IPS-18c (cell line): Measurements from ENCODE around the gene IFIT1B.
"Not testable (repeated sequence)": the region's sequence is repeated elsewhere in the genome, so short reads cannot be mapped to it uniquely, and the experiment has no call there.

Experiments
- H3K4me3 ChIP-seq: 2 replicates; pipeline ENCODE4 v1.7.0; 2013; ENCODE audit warnings: low read depth, mild to moderate bottlenecking, low read length, moderate library complexity; ENCODE audit not compliant: insufficient read depth
- H3K9me3 ChIP-seq: one replicate; pipeline ENCODE4 v1.6.1; 2013; ENCODE audit warnings: mild to moderate bottlenecking, low read length, moderate library complexity; ENCODE audit not compliant: control insufficient read depth, insufficient read depth

IFIT1B gene

DNA sequence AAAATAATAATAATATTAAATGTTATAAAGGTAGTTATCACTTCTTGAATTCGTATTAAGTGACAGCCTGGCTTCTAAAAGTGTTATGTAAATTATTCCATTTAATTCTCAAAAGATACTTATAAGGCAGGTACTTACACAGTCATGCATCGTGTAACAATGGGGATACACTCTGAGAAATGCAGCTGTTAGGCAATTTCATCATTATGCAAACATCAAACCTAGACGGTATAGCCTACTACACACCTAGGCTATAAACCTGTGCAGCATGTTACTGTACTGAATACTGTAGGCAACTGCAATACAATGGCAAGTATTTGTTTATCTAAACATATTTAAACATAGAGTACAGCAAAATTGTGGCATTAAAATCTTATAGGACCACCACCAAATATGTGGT lies 16.0 kb downstream of the IFIT1B start:
- Histone ChIP-seq H3K4me3 (no peak overlapping the region), H3K9me3 (no peaks in the 10 kb centered on the region)

DNA sequence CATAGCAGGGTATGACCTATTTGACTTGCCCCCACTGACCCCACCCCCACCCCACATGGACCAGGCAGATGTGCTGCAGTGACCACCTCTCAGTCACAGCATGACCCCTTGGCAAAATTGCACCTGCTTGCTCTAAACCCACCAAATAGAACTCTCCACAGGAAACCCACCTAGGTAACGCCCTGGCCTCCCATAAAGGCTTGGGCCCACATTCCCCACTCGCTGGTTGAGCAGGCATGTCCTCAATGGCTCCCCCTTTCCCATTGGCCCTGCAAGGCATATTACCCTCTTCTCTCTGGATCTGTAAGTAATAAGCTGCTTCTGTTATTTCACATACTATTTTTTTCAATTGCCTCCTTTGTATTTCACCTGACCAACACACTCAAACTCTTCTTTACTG lies 17.3 kb downstream of the IFIT1B start:
- no peak overlapping the region for H3K4me3 ChIP-seq
- no peaks in the 10 kb centered on the region for H3K9me3 ChIP-seq

DNA sequence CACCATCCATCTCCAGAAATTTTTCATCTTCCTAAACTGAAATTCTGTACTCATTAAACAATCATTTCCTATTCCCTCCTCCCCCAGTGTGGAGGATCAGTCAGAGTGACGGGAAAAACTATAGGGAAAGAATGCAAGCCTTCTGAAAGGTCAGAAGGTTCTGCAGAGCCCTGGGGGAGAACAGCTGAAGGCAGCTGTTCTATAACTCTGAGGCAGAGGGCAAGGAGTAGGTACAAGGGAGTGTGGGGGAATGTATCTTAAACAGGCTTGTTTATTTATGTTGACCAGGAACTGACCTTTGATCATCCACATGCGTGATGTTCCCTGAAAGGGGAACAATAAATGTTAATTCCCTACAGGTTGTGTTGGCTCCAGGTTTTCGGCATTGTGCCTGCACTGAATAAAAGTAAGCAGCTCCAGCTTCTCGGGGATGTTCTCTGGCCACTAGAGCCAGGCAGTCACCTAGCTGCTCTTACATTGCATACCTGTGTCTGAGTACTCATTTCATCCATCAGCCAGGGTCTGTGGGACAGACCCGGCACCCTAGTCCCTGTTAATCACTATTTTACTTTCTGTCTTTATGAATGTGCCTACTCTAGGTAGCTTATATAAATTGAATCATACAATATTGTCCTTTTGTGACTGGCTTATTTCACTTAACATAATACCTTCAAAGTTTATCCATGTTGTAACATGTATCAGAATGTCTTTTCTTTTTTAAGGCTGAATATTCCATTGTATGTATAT lies 20.3 kb downstream of the IFIT1B start:
- Histone ChIP-seq H3K4me3 (no peak overlapping the region), H3K9me3 (no peaks in the 10 kb centered on the region)

DNA sequence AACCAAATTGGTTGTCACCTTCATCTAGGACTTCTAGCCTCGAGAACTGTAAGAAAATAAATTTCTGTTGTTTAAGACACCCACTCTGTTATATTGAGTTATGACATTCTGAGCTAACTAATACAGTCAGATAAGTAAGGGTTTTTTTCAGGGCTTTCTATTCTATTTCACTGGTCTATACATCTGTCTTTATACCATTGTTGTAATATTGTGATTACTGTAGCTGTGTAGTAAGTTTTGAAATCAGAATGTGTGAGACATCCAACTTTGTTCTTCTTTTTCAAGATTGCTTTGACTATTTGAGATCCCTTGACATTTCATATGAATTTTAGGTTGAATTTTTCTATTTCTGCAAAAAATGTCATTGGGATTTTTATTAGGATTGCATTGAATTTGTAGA lies 22.1 kb downstream of the IFIT1B start:
- Histone ChIP-seq H3K9me3 (no peaks in the 10 kb centered on the region), H3K4me3 (no peak overlapping the region)

DNA sequence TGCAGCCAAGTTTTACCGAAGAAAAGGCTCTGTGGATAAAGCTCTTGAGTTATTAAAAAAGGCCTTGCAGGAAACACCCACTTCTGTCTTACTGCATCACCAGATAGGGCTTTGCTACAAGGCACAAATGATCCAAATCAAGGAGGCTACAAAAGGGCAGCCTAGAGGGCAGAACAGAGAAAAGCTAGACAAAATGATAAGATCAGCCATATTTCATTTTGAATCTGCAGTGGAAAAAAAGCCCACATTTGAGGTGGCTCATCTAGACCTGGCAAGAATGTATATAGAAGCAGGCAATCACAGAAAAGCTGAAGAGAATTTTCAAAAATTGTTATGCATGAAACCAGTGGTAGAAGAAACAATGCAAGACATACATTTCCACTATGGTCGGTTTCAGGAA lies 25.2 kb downstream of the IFIT1B start:
- Histone ChIP-seq H3K9me3 (no peaks in the 10 kb centered on the region), H3K4me3 (no peak overlapping the region)

- no peak overlapping the region for H3K4me3 ChIP-seq
- no peaks in the 10 kb centered on the region for H3K9me3 ChIP-seq
These were observed 26.5 kb downstream of the IFIT1B start for GRCh38 chr10:89404104-89405047.

- H3K9me3 ChIP-seq, H3K4me3 ChIP-seq: not testable (repeated sequence)
These were observed 28.3 kb downstream of the IFIT1B start for GRCh38 chr10:89406178-89406577.

DNA sequence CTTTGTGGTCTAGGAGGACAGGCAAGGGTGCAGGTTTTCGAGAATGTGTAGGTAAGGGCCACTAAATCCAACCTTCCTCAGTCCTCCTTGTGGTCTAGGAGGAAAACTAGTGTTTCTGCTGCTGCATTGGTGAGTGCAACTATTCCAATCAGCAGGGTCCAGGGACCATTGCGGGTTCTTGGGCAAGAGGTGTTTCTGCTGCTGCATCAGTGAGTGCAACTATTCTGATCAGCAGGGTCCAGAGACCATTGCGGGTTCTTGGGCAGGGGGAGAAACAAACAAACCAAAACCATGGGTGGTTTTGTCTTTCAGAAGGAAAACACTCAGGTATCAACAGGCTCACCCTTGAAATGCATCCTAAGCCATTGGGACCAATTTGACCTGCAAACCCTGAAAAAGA lies 29.9 kb downstream of the IFIT1B start:
- not testable (repeated sequence) for H3K9me3 ChIP-seq, H3K4me3 ChIP-seq

- not testable (repeated sequence) for H3K4me3 ChIP-seq, H3K9me3 ChIP-seq
These were observed 31.4 kb downstream of the IFIT1B start for GRCh38 chr10:89409282-89409681.

GRCh38 chr10:89410551-89410950 lies 32.7 kb downstream of the IFIT1B start:
- H3K9me3 ChIP-seq, H3K4me3 ChIP-seq: not testable (repeated sequence)

DNA sequence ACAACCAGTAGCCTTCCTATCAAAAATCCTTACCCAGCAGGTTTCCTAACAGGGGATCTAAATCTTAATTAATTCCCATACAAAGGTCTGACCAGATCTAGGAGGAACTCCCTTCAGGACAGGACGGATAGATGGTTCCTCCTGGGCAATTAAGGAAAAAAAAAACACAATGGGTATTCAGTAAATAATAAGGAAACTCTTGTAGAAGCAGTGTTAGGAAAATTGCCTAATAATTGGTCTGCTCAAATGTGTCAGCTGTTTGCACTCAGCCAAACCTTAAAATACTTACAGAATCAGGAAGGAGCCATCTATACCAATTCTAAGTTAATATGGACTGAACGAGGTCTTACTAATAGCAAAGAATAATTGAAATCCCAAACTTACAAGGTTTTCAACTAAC lies 33.3 kb downstream of the IFIT1B start:
- H3K4me3 ChIP-seq, H3K9me3 ChIP-seq: not testable (repeated sequence)

DNA sequence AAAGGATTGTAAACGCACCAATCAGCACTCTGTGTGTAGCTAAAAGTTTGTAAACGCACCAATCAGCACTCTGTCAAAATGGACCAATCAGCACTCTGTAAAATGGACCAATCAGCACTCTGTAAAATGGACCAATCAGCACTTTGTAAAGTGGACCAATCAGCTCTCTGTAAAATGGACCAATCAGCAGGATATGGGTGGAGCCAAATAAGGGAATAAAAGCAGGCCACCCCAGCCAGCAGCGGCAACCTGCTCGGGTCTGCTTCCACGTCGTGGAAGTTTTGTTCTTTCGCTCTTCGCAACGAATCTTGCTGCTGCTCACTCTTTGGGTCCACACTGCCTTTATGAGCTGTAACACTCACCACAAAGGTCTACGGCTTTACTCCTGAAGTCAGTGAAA lies 34.4 kb downstream of the IFIT1B start:
- H3K4me3 ChIP-seq, H3K9me3 ChIP-seq: not testable (repeated sequence)

DNA sequence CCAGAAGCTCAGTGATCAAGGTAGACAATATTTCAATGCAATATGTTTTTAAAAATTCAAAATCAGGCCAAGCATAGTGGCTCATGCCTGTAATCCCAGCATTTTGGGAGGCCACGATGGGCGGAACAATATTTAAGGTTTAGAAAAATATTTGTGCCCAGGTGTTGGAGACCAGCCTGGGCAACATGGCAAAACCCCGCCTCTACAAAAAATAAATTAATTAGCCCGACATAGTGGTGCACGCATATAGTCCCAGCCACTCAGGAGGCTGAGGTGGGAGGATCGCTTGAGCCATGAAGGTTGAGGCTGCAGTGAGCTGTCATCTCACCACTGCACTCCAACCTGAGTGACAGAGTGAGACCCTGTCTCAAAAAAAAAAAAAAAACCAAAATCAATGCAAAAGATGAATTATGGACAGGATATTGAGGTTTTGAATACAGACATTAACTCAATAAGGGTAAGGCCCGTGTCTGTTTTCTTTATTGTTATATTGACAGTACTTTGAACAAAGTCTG lies 35.6 kb downstream of the IFIT1B start:
- no peak overlapping the region for H3K4me3 ChIP-seq
- H3K9me3 ChIP-seq, result no peaks in the 10 kb centered on the region

- Histone ChIP-seq H3K4me3 (peak within 1 kb of the TSS; percentile 78), H3K9me3 (no peaks in the 10 kb centered on the region)
These were observed 36.5 kb downstream of the IFIT1B start, which contains the start of gene IFIT5 for GRCh38 chr10:89414146-89414878. IFIT5 (plus strand) TSS chr10:89414568; CDS start chr10:89414799, 231 bp downstream.

- H3K9me3 ChIP-seq, result no peaks in the 10 kb centered on the region
- H3K4me3 ChIP-seq, result peak overlapping the region; percentile 78
These were observed 37.3 kb downstream of the IFIT1B start for GRCh38 chr10:89414879-89415821.

- H3K4me3 ChIP-seq, result no peak overlapping the region
These were observed 38.6 kb downstream of the IFIT1B start for GRCh38 chr10:89416465-89416864.

More at GRCh38 chr10:89416465-89416864, 38.6 kb downstream of the IFIT1B start:
- H3K9me3 ChIP-seq, result no peaks in the 10 kb centered on the region
